Measurements from ENCODE around the gene ITGA5. TPM values are rescaled to one million over a fixed set of nuclear protein-coding genes. Genes with fewer than 3 reads are reported as not detected.

ITGA5 gene
- total RNA-seq, 4 donors from 2014 or later: 37.7 to 217 (median 73.0) TPM

DNA sequence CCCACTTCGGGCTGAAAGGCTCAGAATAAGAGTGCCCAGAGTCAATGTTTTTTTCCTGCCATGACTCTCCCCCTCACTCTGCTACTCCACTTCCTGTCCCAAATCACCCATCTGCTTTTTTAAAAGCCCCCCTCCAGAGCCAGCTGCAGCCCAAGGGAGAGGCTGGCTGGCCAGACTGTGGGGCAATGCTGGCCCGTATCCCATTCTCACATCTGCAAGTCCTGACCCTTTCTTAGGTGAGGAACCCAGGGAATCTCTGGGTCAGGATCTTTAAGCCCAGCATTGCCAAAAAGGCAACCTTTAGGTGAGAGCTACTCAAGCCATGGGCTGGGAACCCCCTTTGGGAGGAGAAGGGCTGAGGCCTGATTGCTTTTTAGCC, 1.7 kb upstream of the ITGA5 start:
- no peaks in the 10 kb centered on the region for H3K9me3 ChIP-seq
- in situ Hi-C loops (cut with MboI; ENCODE audit: low pct_ligation_motif_present in 1 of 4, low pct_unique_long_range_greater_than_20kb in 1 of 4, low sequenced_read_pairs in 3 of 4) (no loop called here), intact Hi-C loops (cut with DNase I; ENCODE audit: low total_unique reads) (no loop called here)
- no peaks in the 10 kb centered on the region for H3K36me3 ChIP-seq
- TF ChIP-seq POLR2A (IDR thresholded peaks at IDR 0.05): no peak
- TF ChIP-seq, protein P1, sequence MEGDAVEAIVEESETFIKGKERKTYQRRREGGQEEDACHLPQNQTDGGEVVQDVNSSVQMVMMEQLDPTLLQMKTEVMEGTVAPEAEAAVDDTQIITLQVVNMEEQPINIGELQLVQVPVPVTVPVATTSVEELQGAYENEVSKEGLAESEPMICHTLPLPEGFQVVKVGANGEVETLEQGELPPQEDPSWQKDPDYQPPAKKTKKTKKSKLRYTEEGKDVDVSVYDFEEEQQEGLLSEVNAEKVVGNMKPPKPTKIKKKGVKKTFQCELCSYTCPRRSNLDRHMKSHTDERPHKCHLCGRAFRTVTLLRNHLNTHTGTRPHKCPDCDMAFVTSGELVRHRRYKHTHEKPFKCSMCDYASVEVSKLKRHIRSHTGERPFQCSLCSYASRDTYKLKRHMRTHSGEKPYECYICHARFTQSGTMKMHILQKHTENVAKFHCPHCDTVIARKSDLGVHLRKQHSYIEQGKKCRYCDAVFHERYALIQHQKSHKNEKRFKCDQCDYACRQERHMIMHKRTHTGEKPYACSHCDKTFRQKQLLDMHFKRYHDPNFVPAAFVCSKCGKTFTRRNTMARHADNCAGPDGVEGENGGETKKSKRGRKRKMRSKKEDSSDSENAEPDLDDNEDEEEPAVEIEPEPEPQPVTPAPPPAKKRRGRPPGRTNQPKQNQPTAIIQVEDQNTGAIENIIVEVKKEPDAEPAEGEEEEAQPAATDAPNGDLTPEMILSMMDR (IDR thresholded peaks at IDR 0.05): no peak
- peaks cover 0 to 68% (median 9%) of the 10 kb centered on the region in 4 donors for H3K4me1 ChIP-seq
- WGBS, 2 donors (ENCODE audit: low coverage in 1 of 2): 59% methylated on average over 2 of the region's 2 CpGs; no CpG with 5 or more reads in 1 of the 2 donors
- H3K27me3 ChIP-seq: peaks cover 49% of the 10 kb centered on the region
- peak overlapping the region; percentile 85 to 97 (median 94) for H3K27ac ChIP-seq
- no peak for DNase-seq
- H3K4me3 ChIP-seq: peak overlapping the region in 2 of 4 donors; percentile 23 to 48

DNA sequence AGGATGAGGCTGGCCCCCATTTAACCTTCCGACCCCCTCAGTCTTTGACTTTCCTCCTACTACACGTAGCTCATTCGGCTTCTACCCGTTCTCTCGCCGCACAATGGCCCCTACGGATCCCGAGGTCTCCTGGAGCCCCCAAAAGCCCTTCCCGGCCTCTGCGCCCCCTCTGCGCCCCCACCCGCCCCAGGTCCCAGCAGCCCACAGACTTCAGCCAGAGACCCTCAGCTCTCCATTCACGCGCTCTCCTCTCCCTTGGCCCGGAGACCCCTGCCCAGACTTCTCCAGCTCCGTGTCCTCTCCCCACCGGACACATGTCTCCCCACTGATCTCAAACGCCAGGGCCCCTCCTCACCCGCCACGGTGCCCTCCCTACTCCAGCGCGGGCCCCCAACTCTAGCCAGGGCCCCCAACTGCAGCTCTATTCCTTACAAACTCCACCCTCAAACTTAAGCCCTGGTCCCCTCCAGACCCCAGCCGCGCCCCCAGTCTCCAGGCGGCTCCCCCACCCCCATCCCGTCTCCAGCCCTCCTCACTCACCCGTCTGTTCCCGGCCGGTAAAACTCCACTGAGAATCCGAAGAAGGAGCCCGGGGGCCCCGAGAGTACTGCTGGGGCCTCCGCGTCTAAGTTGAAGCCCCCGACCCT, 502 bp downstream of the ITGA5 start:
- H3K4me1 ChIP-seq: peaks cover 9 to 77% (median 21%) of the 10 kb centered on the region in 4 donors
- 2 to 9% methylated on average over 8 to 34 of the region's 35 CpGs for WGBS, 2 donors (ENCODE audit: low coverage in 1 of 2)
- no peaks in the 10 kb centered on the region for H3K9me3 ChIP-seq
- no peaks in the 10 kb centered on the region for H3K36me3 ChIP-seq
- no peak for DNase-seq
- no peak for TF ChIP-seq POLR2A (IDR thresholded peaks at IDR 0.05)
- TF ChIP-seq, protein P1 (IDR thresholded peaks at IDR 0.05): no peak
- TF ChIP-seq EP300 (IDR thresholded peaks at IDR 0.05; ENCODE audit: low read depth): no peak
- TF ChIP-seq POLR2AphosphoS5 (IDR thresholded peaks at IDR 0.05): no peak
- intact Hi-C loops (cut with DNase I; ENCODE audit: low total_unique reads): no loop called here
- H3K27ac ChIP-seq: peak overlapping the region; percentile 85 to 97 (median 94)
- H3K27me3 ChIP-seq: peaks cover 49% of the 10 kb centered on the region
- peak overlapping the region; percentile 48 to 98 (median 68) for H3K4me3 ChIP-seq
- in situ Hi-C loops (cut with MboI; ENCODE audit: low pct_ligation_motif_present in 1 of 4, low pct_unique_long_range_greater_than_20kb in 1 of 4, low sequenced_read_pairs in 3 of 4): no loop called here

DNA sequence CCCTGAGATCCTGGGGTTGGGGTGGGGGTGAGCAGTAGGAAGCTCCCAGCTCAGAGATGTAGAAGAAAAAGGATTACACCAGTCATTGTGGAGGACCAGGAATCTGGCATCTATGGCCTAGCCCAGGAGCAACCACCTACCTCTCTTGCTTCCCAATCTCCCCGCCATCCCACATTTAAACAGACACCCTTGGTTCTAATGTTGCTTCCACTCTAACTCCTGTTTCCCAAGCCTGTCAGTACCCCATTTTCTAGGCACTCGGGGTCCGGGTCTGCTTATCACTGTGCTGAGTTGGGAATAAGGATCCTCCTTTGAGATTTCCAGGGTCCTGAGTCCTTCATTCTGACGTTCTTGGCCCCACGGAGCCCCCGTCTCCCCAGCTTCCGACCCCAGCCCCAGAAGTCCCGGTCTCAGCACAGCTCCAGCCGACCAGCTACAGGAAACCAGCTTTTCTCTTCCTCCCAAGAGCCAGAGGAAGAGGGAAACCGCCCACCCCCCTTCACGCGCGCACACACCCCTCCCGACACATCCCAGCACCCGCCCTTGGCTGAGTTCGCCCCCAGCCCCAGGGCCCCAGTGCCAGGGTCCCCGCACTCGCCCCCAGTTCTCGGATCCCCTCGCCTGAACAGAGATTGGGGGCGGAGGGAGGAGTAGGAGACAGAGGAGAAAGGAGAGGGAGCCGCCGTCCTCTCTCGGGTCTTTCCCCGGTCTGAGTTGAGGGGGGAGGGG, 1.2 kb downstream of the ITGA5 start:
- H3K4me3 ChIP-seq: peak overlapping the region; percentile 48 to 98 (median 68)
- H3K9me3 ChIP-seq: no peaks in the 10 kb centered on the region
- intact Hi-C loops (cut with DNase I; ENCODE audit: low total_unique reads) (no loop called here), in situ Hi-C loops (cut with MboI; ENCODE audit: low pct_ligation_motif_present in 1 of 4, low pct_unique_long_range_greater_than_20kb in 1 of 4, low sequenced_read_pairs in 3 of 4) (no loop called here)
- WGBS, 2 donors (ENCODE audit: low coverage in 1 of 2): 37 to 41% methylated on average over 2 to 25 of the region's 25 CpGs
- DNase-seq: no peak
- H3K27ac ChIP-seq: peak overlapping the region; percentile 85 to 97 (median 94)
- H3K4me1 ChIP-seq: peaks cover 9 to 77% (median 28%) of the 10 kb centered on the region in 4 donors
- H3K27me3 ChIP-seq: peaks cover 47% of the 10 kb centered on the region
- TF ChIP-seq POLR2AphosphoS5 (IDR thresholded peaks at IDR 0.05): peak in 1 of 3 donors; percentile 3
- TF ChIP-seq POLR2A (IDR thresholded peaks at IDR 0.05): no peak
- no peaks in the 10 kb centered on the region for H3K36me3 ChIP-seq

DNA sequence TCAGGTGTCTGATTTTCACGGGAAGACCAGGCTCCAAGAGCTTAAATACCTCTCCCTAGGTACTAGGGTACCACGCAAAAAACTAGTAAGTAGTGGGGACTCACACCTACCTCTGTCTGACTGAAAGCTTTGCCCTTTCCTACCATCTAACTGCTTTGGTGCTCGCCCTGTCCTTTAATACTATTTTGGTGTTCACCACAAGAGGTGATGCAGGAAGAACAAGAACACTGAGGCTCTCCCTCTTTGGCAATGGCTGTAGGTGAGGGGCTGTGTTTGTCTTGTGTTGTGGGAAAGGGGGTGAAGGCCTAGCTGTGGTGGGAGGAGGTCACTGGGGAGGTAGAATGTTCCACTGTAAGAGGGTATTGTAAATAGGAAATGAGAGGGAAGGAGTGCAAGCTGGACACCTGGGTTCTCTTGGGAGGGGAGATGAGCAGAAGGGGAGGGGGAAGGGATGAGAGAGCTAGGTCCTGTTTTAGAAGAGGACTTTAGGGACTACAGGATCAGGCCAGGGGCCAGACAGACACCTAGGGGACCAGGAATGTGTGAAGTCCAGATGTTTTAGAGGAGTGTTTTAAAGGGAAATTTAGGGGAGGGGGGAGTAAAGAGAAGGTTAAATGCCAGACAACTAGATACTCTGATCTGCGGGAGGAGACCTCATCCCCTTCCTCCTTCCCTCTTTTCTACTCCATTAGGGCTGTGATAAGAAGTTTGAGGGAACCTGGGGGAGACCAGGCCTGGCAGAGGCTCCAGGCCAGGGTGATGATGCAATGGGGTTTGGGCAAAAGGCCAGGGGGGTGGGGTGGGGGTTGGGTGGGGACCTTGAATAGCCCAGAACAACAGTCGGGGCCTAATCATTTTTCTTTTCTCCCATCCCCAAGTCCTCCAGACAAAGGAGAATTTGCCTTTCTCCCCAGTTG, 2.1 kb downstream of the ITGA5 start:
- in situ Hi-C loops (cut with MboI; ENCODE audit: low pct_ligation_motif_present in 1 of 4, low pct_unique_long_range_greater_than_20kb in 1 of 4, low sequenced_read_pairs in 3 of 4) (no loop called here), intact Hi-C loops (cut with DNase I; ENCODE audit: low total_unique reads) (no loop called here)
- Histone ChIP-seq H3K36me3 (no peaks in the 10 kb centered on the region), H3K4me1 (peaks cover 17 to 77% (median 37%) of the 10 kb centered on the region in 4 donors), H3K9me3 (no peaks in the 10 kb centered on the region), H3K27me3 (peaks cover 47% of the 10 kb centered on the region), H3K4me3 (peak overlapping the region; percentile 48 to 98 (median 68)), H3K27ac (peak overlapping the region; percentile 85 to 97 (median 94))
- DNase-seq: no peak
- 51% methylated on average over 5 of the region's 5 CpGs; no CpG with 5 or more reads in 1 of the 2 donors for WGBS, 2 donors (ENCODE audit: low coverage in 1 of 2)
- TF ChIP-seq EP300 (IDR thresholded peaks at IDR 0.05; ENCODE audit: low read depth) (no peak), POLR2AphosphoS5 (IDR thresholded peaks at IDR 0.05) (no peak), POLR2A (IDR thresholded peaks at IDR 0.05) (no peak)
- TF ChIP-seq, protein P1 (IDR thresholded peaks at IDR 0.05): no peak

Measured in transverse colon (tissue), 4 donors.